ENCODE data around the gene UBL4A. TPM values are rescaled to one million over a fixed set of nuclear protein-coding genes. Genes with fewer than 3 reads are reported as not detected.
"Not testable (repeated sequence)": the region's sequence is repeated elsewhere in the genome, so short reads cannot be mapped to it uniquely, and the experiment has no call there.

Gene UBL4A
- total RNA-seq, 3 donors from 2014 or later (not counting 1 experiment from before 2014, with no cell fraction given), result 11.7 to 22.4 (median 17.6) TPM

DNA sequence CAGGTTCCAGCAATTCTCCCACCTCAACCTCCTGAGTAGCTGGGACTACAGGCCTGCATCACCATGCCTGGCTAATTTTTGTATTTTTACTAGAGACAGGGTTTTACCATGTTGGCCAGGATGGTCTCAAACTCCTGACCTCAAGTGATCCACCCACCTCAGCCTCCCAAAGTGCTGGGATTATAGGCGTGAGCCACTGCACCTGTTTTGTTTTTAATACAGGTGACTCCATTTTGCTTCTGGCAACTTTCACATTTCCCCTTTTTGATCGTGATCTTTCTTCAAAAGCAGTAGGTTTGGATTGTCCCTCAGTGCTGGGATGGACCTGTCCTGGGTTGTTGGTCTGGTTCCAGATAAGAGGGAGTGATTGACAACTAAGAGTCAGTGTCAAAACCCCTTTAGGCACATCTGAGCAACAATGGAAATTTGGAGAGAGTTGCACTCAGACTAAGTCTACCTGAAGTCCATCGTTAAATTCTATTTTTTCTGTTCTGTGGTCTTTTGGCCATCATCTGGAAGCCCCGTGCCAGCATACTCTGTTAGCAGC is 10.2 kb upstream of the UBL4A start:
- ATAC-seq; H3K36me3 ChIP-seq (ENCODE audit: control insufficient read depth, insufficient read depth, low read length); H3K27me3 ChIP-seq (ENCODE audit: control insufficient read depth, insufficient read depth, low read length); H3K4me3 Mint-ChIP-seq; H3K9me3 Mint-ChIP-seq; H3K4me1 ChIP-seq (ENCODE audit: control insufficient read depth, insufficient read depth, low read length); H3K27me3 Mint-ChIP-seq (ENCODE audit: low read depth in 2 of 2); H3K36me3 Mint-ChIP-seq; DNase-seq; H3K9me3 ChIP-seq (ENCODE audit: control insufficient read depth, insufficient read depth, low read length); H3K27ac ChIP-seq (ENCODE audit: low read length); H3K4me1 Mint-ChIP-seq; H3K4me3 ChIP-seq (ENCODE audit: low read length); intact Hi-C loops (cut with micrococcal nuclease); H3K27ac Mint-ChIP-seq: not testable (repeated sequence)
- WGBS (ENCODE audit: insufficient coverage), result 89% methylated on average over 3 of the region's 4 CpGs

DNA sequence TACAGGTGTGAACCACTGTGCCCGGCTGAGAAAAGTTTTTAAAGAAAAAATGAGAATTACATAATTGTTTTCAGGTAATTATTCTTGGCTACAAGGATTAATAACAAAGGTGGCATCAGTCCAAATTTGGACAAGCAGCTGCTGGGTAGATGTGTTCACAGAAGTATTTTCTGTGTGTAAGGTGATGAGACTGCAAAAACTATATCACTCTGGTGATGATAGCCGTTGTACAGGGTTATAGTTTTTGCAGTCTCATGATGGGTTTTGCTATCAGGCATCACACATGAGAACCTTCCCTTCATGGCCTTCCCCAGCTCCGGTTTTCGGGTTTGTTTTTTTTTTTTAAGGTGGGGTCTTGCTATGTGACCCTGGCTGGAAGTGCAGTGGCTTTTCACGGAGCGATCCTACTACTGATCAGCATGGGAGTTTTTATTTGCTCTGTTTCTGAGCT is 9.1 kb upstream of the UBL4A start:
- Histone ChIP-seq H3K27ac (ENCODE audit: low read length) (no peak overlapping the region), H3K4me3 (ENCODE audit: low read length) (no peak overlapping the region), H3K36me3 (ENCODE audit: control insufficient read depth, insufficient read depth, low read length) (no peaks in the 10 kb centered on the region), H3K27me3 (ENCODE audit: control insufficient read depth, insufficient read depth, low read length) (no peaks in the 10 kb centered on the region), H3K4me1 (ENCODE audit: control insufficient read depth, insufficient read depth, low read length) (peaks cover 6% of the 10 kb centered on the region), H3K9me3 (ENCODE audit: control insufficient read depth, insufficient read depth, low read length) (no peaks in the 10 kb centered on the region)
- DNase-seq (no peak), ATAC-seq (no peak)
- 81% methylated on average over 5 of the region's 6 CpGs for WGBS (ENCODE audit: insufficient coverage)
- no peaks in the 10 kb centered on the region for H3K4me1 Mint-ChIP-seq
- no peak overlapping the region for H3K27ac Mint-ChIP-seq
- H3K9me3 Mint-ChIP-seq, result no peaks in the 10 kb centered on the region
- no peaks in the 10 kb centered on the region for H3K36me3 Mint-ChIP-seq
- intact Hi-C loops (cut with micrococcal nuclease), result no loop called here
- H3K27me3 Mint-ChIP-seq (ENCODE audit: low read depth in 2 of 2), result no peaks in the 10 kb centered on the region
- H3K4me3 Mint-ChIP-seq, result no peak overlapping the region
- TF ChIP-seq, protein P1, sequence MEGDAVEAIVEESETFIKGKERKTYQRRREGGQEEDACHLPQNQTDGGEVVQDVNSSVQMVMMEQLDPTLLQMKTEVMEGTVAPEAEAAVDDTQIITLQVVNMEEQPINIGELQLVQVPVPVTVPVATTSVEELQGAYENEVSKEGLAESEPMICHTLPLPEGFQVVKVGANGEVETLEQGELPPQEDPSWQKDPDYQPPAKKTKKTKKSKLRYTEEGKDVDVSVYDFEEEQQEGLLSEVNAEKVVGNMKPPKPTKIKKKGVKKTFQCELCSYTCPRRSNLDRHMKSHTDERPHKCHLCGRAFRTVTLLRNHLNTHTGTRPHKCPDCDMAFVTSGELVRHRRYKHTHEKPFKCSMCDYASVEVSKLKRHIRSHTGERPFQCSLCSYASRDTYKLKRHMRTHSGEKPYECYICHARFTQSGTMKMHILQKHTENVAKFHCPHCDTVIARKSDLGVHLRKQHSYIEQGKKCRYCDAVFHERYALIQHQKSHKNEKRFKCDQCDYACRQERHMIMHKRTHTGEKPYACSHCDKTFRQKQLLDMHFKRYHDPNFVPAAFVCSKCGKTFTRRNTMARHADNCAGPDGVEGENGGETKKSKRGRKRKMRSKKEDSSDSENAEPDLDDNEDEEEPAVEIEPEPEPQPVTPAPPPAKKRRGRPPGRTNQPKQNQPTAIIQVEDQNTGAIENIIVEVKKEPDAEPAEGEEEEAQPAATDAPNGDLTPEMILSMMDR (IDR thresholded peaks at IDR 0.05), result no peak

DNA sequence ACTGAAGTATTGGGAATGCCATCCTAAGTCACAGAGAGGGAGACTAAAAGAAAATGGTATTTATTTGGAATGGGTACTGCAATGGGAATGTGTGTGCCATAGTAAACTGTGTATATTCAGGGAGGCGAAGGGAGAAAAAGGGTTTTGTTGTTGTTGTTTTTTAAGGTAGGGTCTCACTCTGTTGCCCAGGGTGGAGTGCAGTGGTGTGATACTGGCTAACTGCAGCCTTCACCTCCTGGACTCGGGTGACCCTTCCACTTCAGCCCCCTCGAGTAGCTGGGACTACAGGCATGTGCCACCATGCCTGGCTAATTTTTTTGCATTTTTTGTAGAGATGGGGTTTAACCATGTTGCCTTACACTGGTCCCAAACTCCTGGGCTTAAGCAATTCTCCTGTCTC is 8.3 kb upstream of the UBL4A start:
- Mint-ChIP-seq H3K27ac (no peak overlapping the region), H3K4me3 (no peak overlapping the region)

DNA sequence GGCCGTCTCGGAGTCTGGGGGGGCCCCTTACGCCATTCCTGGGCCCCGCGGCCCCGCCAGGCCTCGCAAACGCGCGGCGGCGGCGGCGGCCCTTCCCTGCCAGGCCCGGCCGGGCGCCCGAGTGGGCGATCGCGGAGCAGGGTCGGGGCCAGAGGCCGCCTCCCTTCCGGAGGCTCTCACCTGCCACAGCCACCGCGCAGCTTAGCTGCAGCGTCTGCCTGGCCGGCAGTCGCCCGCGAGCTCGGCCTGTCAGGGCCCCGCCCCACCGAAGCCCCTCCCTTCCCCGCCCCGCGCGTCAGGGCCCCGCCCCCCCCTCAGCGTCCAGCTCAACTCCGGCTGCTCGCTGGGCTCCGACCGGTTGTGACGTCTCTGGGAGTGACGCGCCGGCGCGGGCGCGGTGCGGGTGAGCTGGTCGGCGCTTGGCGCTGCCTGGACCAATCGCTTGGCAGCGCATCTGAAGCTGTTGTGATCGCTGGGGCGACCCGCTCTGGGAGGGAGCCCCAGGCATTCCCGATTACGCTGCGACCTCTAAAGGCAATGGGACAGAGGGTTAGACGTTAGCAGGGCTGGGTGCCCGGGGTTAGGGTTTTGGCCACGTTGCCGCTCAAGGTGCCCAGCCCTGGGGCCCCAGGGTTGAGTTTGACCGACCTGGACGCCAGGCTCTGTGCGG is 4.1 kb upstream of the UBL4A start, which contains the start of gene SLC10A3:
SLC10A3 (minus strand) TSS at position 216 of the 670 bp plus-strand sequence. CDS start 1,689 bp downstream, outside the sequence.
- intact Hi-C loops (cut with micrococcal nuclease), result loop anchor here (1.0 kb wide), 1 partner anchor 26 kb away; the partner anchor contains the start of gene FAM3A
- WGBS (ENCODE audit: insufficient coverage), result under 1% methylated on average over 66 of the region's 71 CpGs
- TF ChIP-seq, protein P1 (IDR thresholded peaks at IDR 0.05), result no peak

More for the DNA sequence above, 8.3 kb upstream of the UBL4A start:
- H3K27ac ChIP-seq (ENCODE audit: low read length), result no peak overlapping the region
- H3K4me1 ChIP-seq (ENCODE audit: control insufficient read depth, insufficient read depth, low read length), result peaks cover 10% of the 10 kb centered on the region
- intact Hi-C loops (cut with micrococcal nuclease), result no loop called here
- no peaks in the 10 kb centered on the region for H3K27me3 ChIP-seq (ENCODE audit: control insufficient read depth, insufficient read depth, low read length)
- H3K36me3 ChIP-seq (ENCODE audit: control insufficient read depth, insufficient read depth, low read length), result no peaks in the 10 kb centered on the region
- Mint-ChIP-seq H3K36me3 (no peaks in the 10 kb centered on the region), H3K9me3 (no peaks in the 10 kb centered on the region), H3K4me1 (peaks cover 3% of the 10 kb centered on the region in 2 donors), H3K27me3 (ENCODE audit: low read depth in 2 of 2) (no peaks in the 10 kb centered on the region)
- ATAC-seq (no peak), DNase-seq (no peak)
- 76% methylated on average over 3 of the region's 3 CpGs for WGBS (ENCODE audit: insufficient coverage)
- TF ChIP-seq, protein P1 (IDR thresholded peaks at IDR 0.05), result no peak
- H3K9me3 ChIP-seq (ENCODE audit: control insufficient read depth, insufficient read depth, low read length), result no peaks in the 10 kb centered on the region
- H3K4me3 ChIP-seq (ENCODE audit: low read length), result no peak overlapping the region

More for the DNA sequence above, 4.1 kb upstream of the UBL4A start, which contains the start of gene SLC10A3:
- no peaks in the 10 kb centered on the region for H3K27me3 ChIP-seq (ENCODE audit: control insufficient read depth, insufficient read depth, low read length)
- peak; percentile 86 to 94 (median 86) for ATAC-seq
- H3K4me1 ChIP-seq (ENCODE audit: control insufficient read depth, insufficient read depth, low read length), result peaks cover 43% of the 10 kb centered on the region
- peak; percentile 81 to 92 for DNase-seq
- Mint-ChIP-seq H3K9me3 (no peaks in the 10 kb centered on the region), H3K27ac (peak within 1 kb of the TSS; percentile 88 to 93), H3K4me3 (peak within 1 kb of the TSS; percentile 90), H3K4me1 (peaks cover 15 to 17% of the 10 kb centered on the region in 2 donors), H3K36me3 (no peaks in the 10 kb centered on the region), H3K27me3 (ENCODE audit: low read depth in 2 of 2) (no peaks in the 10 kb centered on the region)
- H3K36me3 ChIP-seq (ENCODE audit: control insufficient read depth, insufficient read depth, low read length), result peaks cover 3% of the 10 kb centered on the region
- H3K27ac ChIP-seq (ENCODE audit: low read length), result peak within 1 kb of the TSS; percentile 88
- H3K4me3 ChIP-seq (ENCODE audit: low read length), result peak within 1 kb of the TSS; percentile 63
- no peaks in the 10 kb centered on the region for H3K9me3 ChIP-seq (ENCODE audit: control insufficient read depth, insufficient read depth, low read length)
